ENCODE results near the gene MARS1.

The MARS1 gene

GRCh38 chr12:57534250-57534649 is 46.4 kb downstream of the MARS1 start:
- no peak for DNase-seq

- DNase-seq: no peak
Observed at GRCh38 chr12:57534991-57535543, 47.2 kb downstream of the MARS1 start.

DNA sequence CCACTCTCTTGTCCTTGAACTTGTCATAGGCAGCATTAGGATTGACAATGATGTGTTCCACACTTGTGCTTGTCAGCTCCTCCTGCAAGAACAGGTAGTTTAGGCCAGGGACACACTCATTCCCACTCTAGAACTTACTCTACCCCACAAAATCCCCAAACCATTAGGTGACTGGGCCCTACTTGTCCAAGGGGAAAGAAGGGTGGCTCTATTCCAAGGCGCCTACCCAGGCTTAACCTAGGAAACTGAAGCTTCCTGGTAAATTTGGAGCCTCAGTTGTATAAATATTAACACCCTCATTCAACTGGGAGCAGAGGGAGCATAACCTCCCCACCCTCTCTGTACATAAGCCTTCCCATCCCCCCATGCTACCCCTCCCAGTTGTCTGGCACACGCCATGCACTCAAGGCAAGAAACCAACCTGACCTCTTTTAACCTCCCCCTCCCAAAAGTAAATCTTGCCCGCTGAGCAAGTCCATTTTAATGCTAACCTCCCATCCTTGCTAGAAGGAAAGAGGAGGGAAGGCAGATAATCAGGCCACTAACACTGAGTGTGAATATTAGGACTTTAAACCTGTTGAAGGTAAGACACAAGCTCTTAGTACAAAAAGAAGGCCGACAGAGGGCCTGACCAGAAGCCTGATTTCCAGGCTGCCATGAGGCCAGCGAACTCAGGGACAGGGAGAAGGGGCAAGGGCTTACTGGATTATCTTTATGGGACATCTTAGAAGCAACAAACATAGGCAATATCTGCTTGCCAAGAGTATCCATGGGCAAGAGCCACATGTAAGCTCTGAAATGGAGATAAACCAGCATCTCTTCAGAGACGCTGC is 48.1 kb downstream of the MARS1 start:
- DNase-seq: no peak

- DNase-seq: no peak
Observed at GRCh38 chr12:57536597-57536942, 48.7 kb downstream of the MARS1 start.

GRCh38 chr12:57539134-57539768 is 51.4 kb downstream of the MARS1 start:
- DNase-seq: no peak

DNA sequence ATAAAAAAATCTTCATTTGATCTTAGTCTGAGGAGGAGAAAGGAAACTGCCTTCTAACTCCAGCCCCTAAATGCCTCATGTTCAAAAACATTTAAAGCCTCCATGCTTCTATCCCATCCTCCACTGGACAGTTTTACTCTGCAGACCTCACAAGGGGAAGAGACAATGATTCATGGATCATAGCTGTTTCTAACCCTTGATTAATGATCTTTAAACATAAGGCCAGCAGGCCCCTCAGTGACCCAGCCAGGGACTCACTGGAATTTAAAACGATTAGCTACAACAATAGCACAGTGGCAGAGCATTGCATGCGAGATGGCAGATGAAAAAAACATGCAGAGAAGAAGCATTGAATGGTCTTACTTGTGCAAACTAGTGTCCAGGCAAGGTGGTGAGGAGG is 53.1 kb downstream of the MARS1 start:
- DNase-seq: no peak

DNA sequence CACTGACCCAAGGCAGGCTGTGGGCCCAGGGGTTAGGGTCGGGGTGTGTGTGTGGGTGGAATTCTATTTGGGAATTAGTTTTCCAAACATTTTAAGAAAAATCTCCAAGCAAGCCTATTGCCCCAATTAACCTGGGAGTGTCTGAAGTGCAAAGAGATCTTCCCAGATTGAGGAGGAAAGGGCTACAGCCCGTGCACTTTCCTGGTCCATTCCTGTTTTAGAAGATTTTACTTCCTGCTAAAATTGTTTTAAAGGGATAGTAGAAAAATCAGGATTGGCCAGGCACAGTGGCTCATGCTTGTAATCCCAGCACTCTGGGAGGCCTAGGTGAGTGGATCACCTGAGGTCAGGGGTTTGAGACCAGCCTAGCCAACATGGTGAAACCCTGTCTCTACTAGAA is 53.8 kb downstream of the MARS1 start:
- DNase-seq: no peak

- DNase-seq: no peak
Observed at GRCh38 chr12:57543581-57543980, 55.7 kb downstream of the MARS1 start.

- no peak for DNase-seq
Observed at GRCh38 chr12:57545809-57546437, 58.1 kb downstream of the MARS1 start.

- DNase-seq: peak; percentile 37
Observed at GRCh38 chr12:57546438-57547287, 58.8 kb downstream of the MARS1 start, which contains the start of gene DCTN2. TSS of gene DCTN2 (minus strand) at chr12:57547192. CDS start at chr12:57547063, 129 bp downstream.

- DNase-seq: no peak
Observed at GRCh38 chr12:57547288-57548012, 59.6 kb downstream of the MARS1 start.

DNA sequence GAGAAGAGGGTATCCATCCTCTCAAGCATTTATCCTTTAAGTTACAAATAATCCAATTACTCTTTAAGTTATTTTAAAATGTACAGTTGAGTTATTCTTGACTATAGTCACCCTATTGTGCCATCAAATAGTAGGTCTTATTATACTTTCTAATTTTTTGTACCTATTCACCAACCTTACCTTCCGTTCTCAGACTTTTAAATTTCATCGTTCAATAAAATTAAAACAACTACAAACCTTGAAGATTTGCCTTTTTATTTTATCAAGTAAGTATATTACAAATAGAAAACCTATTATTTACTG is 60.1 kb downstream of the MARS1 start:
- DNase-seq: no peak

DNA sequence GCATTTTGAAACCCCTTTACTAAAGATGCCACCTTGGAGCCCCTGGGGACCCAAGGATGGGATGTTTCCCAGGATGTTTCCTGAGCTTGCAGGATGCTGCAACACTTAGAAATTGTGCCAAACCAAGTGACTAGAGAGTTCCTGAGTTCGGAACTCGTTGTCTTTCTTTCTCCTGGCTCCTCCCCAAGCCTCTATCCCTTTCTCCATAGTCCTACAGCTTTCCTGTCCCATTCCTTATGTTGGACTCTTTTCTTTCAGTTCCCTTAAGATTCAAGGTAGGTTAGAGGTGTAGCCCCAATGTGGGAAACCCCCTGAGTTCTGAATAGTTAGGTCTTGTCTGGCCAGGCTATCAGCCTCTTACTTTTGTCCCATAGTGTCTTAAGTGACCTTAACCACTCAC is 60.6 kb downstream of the MARS1 start:
- DNase-seq: no peak

DNA sequence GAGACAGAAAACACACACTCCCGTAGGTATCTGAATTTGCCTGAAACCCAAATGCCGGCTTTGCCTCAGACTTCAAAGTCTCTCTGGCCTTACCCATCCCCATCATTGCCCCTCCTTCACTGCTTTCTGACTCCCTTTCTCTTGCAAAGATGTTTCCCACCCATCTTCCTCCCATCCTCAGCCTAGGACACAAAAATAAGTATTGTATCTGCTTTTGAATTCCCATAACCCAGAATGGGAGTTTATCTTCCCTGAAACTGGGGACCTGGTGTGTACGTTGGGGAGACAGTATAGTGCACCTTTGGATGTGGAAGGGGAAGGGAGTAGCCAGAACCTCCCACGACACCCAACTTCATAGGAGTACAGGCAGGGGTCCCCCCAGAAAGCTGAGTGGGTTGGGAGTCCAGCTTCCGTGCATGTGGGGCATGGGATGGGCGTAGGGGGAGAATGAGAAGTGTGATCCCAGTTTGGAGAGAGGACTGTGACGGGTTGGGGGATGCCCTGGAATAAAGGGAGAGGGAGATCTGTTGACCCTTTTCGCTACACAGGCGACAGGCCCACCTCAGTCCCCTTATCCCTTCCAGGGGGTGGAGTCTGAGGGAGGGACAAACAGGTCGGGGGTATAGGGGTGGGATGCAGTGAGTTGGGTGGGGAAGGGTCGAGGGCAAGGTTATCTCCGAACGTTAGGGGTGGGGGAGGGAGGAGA is 61.5 kb downstream of the MARS1 start:
- no peak for DNase-seq

GRCh38 chr12:57549909-57550640 is 62.2 kb downstream of the MARS1 start, which contains the start of gene KIF5A:
TSS of gene KIF5A (plus strand) at chr12:57550044. CDS start at chr12:57550272, 228 bp downstream.
- peak; percentile 35 for DNase-seq

DNA sequence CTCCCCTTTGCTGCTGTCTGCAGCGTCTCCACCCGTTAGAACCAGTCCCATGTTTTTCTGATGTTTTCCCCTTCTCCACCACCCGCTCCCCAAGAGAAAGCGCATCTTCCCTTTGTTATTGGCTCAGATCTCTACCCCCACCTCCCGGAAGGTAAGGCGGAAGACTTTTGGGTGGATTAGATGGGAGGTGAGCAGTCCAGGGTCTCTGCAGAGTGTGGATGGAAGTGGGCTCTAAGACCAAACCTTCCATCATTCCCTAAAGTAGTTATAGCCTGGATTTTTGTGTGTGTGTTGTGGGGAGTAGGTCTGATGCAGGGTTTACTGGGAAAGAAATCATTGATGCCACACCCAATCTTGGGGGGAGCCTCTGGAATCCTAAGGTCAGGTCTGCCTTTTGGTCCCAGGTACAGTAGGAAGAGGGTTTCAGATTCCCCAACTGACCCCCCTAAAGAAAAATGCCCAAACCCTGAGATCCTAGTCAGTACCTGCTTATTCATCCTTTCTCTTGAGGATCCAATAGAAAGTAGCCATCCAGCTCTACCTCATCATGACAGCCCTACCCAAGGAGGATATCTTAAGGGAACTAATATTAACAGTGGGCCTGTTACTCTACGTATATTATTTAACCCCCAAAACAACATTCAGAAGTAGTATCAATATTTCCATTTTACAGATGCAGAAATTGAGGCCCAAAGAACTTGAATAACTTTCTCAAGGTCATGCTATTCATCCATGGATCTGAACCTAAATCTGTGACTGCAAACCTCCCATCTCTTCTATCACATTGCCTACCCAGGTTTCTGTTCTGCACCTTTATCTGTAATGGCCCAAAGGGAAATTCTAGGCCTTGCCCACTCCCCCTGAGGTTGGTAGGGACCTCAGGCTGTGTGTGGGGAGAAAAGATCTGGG is 63.0 kb downstream of the MARS1 start:
- DNase-seq: no peak

DNA sequence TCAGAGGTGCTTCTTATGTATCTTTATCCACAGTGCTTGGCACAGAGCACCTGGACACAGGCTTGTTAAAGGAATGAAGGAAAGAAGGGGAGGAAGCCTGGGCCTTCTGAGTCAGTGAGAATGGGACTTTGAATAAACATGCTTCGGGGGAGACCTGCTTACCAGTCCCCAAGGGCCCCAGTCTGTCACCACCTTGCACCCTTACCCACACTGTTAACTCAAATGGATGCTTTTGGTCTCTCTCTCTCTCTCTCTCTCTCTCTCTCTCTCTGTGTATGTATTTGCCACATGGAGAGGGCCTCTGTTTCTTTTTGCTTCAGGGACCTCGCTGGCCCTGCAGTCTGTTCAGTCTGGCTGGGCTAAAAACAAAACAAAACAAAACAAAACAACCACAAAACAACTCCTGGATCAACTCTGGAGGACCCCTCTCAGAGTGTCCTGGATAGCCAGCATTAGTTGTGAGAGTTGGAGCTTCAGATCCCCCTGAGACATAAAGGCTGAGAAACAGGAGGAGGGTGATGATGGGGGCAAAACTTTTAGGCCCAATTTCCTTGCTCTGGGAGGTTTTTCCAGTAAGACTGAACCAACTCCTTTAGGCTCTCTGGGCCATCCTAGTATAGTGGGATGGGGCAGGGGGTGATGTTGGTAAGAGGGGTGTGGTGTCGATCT is 63.9 kb downstream of the MARS1 start:
- DNase-seq: no peak

DNA sequence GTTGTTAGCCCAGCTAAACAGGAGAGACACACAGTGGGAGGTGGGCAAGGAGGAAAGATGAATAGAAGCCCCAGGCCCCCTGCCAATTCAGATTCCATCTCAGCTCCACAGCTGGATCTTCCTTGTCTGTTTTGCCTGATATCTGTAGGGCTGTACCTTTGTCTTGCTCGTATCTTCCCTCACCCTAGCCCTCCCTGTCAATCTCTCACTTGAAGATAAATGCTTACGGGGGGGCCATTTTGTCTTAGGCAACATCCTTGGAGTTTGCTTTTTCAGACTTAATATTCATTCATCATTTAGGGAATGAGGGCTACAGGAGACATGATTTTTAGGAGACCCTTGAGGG is 64.4 kb downstream of the MARS1 start:
- DNase-seq: no peak

DNA sequence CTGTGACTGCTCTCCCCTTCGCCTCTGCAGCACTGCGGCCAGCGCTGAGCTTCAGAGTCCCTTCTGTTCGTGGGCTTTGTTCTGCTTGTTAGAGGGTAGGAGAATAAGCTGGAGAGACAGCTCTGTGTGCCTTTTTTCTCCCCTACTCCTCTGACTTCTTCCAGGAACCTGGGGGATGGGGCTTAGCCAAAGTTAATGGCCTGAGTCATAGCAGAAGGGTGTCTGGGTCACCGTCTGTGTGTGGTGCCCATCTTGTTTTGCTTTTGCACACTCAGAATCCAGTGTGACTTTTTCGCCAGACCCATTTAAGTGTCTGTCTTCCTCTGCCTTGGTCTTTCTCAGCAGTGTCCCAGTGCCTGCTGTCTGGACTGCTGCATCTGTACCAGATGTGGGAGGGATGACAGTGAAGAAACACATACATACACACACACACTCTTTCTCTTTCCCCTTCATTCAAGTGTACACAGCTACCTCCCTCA is 65.0 kb downstream of the MARS1 start:
- DNase-seq: no peak
